K562 (cell line): ENCODE results near the gene TNFSF9. TPM values are rescaled to one million over a fixed set of nuclear protein-coding genes. Genes with fewer than 3 reads are reported as not detected.

ENCODE experiments used
- CHD4 ChIP-seq: fragments of 200-600 bp; sonication (generic); IDR thresholded peaks from 3 replicates; pipeline ENCODE4 v1.6.1; 2012; ENCODE audit warnings: low read depth, mild to moderate bottlenecking, mixed read lengths, low read length, inconsistent platforms; ENCODE audit not compliant: insufficient read depth, insufficient replicate concordance, poor library complexity, severe bottlenecking
- IRF2 ChIP-seq: sonication (generic); formaldehyde crosslinking; IDR thresholded peaks from 2 replicates; pipeline ENCODE4 v1.8.1; 2022; ENCODE audit warnings: mild to moderate bottlenecking, missing genetic modification reagents
- MAFG ChIP-seq: fragments of 450-650 bp; conservative IDR thresholded peaks from 2 replicates; pipeline ENCODE4 v1.6.1; 2016; ENCODE audit warnings: missing genetic modification characterization, missing compliant biosample characterization
- NCOA2 ChIP-seq, 2 experiments: fragments of 450-650 bp; IDR thresholded peaks; 2 replicates each; pipeline ENCODE4 v1.6.1; 2018; ENCODE audit warnings: mild to moderate bottlenecking in 2 of 2, moderate library complexity in 1 of 2; ENCODE audit not compliant: partially characterized antibody in 2 of 2
- RHOXF2B ChIP-seq: fragments of 250-450 bp; sonication (Bioruptor Pico); conservative IDR thresholded peaks from 2 replicates; pipeline ENCODE4 v1.5.1; 2021
- SIN3B ChIP-seq: fragments of 450-650 bp; IDR thresholded peaks from 2 replicates; pipeline ENCODE4 v1.6.1; 2017; ENCODE audit warnings: low read depth, mild to moderate bottlenecking, moderate library complexity
- SMAD4 ChIP-seq: fragments of 250-450 bp; sonication (Bioruptor Pico); conservative IDR thresholded peaks from 2 replicates; pipeline ENCODE4 v1.8.0; 2021; ENCODE audit warnings: inconsistent platforms, mild to moderate bottlenecking, moderate library complexity
- SUPT5H ChIP-seq: fragments of 450-650 bp; IDR thresholded peaks from 2 replicates; pipeline ENCODE4 v1.6.1; 2016
- TFAM ChIP-seq: fragments of 250-450 bp; sonication (Bioruptor Pico); conservative IDR thresholded peaks from 2 replicates; pipeline ENCODE4 v1.5.0; 2021; ENCODE audit warnings: mild to moderate bottlenecking, moderate library complexity
- ZFX ChIP-seq: sonication (generic); formaldehyde crosslinking; IDR thresholded peaks from 2 replicates; pipeline ENCODE4 v1.8.0; 2022; ENCODE audit warnings: mild to moderate bottlenecking, missing genetic modification reagents, moderate library complexity
- ZNF311 ChIP-seq: fragments of 250-450 bp; sonication (Bioruptor Pico); IDR thresholded peaks from 2 replicates; pipeline ENCODE4 v1.4.0; 2020; ENCODE audit warnings: mild to moderate bottlenecking, moderate library complexity
- ZNF77 ChIP-seq: fragments of 250-450 bp; sonication (Bioruptor Pico); IDR thresholded peaks from 2 replicates; pipeline ENCODE4 v1.5.0; 2020
- ZZZ3 ChIP-seq: fragments of 450-650 bp; IDR thresholded peaks from 2 replicates; pipeline ENCODE4 v1.6.1; 2016; ENCODE audit warnings: antibody characterized with exemption, mild to moderate bottlenecking, moderate library complexity
- polyA plus RNA-seq, 8 experiments: library from polyadenylated mRNA; depleted of rRNA in 4 of 8; stranded (reverse) in 5 of 8; unstranded in 3 of 8; fragments of >200 nt; fragmentation: Nextera tagmentation in 2 of 8; fragmentation: Illumina TruSeq in 1 of 8; extraction: Ambion mirVana in 2 of 8; extraction: Trizol in 1 of 8; gene quantifications; 2 replicates each; pipeline versions ENCODE4 v1.2.1 to v1.2.3, GENCODE V29; 2011 to 2014; ENCODE audit warnings: inconsistent platforms in 1 of 8, missing spikeins in 1 of 8
- total RNA-seq, 7 experiments: library from RNA; depleted of rRNA in 6 of 7; stranded (reverse); fragments of >200 nt in 6 of 7; fragmentation: Illumina TruSeq in 2 of 7; extraction: Trizol in 2 of 7; gene quantifications; 2 replicates each; pipeline versions ENCODE4 v1.2.1 to v1.2.3, GENCODE V29; 2011 to 2021; ENCODE audit warnings: low replicate concordance in 1 of 7
- TF ChIP-seq, protein P1 (sequence below), 2 experiments: fragments of 150-350 bp in 1 of 2; IDR thresholded peaks; 2 replicates each; pipeline ENCODE4 v1.6.1; 2012 to 2016; ENCODE audit warnings: low read depth in 2 of 2, low read length in 2 of 2, mild to moderate bottlenecking in 1 of 2, moderate library complexity in 1 of 2
- TF ChIP-seq, protein P2 (sequence below): sonication (generic); formaldehyde crosslinking; IDR thresholded peaks from 2 replicates; pipeline ENCODE4 v1.8.0; 2022; ENCODE audit warnings: missing genetic modification reagents, mild to moderate bottlenecking, moderate library complexity, borderline replicate concordance
- TF ChIP-seq, protein P3 (sequence below), 2 experiments: fragments of 450-650 bp; IDR thresholded peaks; 2 replicates each; pipeline ENCODE4 v1.6.1; 2016
- TF ChIP-seq, protein P4 (sequence below): fragments of 200-800 bp; sonication (Bioruptor generic); IDR thresholded peaks from 2 replicates; pipeline ENCODE4 v1.6.1; 2017; ENCODE audit warnings: missing genetic modification characterization, missing compliant biosample characterization
- TF ChIP-seq, protein P5 (sequence below): fragments of 450-650 bp; IDR thresholded peaks from 2 replicates; pipeline ENCODE4 v1.7.0; 2016; ENCODE audit warnings: borderline replicate concordance

The TNFSF9 gene
- total and polyA plus RNA-seq, 9 of the 15 experiments (the other 6 are each of a cell fraction or from before 2014, with no cell fraction given) = 1.4 to 17.9 (median 6.5) TPM

DNA sequence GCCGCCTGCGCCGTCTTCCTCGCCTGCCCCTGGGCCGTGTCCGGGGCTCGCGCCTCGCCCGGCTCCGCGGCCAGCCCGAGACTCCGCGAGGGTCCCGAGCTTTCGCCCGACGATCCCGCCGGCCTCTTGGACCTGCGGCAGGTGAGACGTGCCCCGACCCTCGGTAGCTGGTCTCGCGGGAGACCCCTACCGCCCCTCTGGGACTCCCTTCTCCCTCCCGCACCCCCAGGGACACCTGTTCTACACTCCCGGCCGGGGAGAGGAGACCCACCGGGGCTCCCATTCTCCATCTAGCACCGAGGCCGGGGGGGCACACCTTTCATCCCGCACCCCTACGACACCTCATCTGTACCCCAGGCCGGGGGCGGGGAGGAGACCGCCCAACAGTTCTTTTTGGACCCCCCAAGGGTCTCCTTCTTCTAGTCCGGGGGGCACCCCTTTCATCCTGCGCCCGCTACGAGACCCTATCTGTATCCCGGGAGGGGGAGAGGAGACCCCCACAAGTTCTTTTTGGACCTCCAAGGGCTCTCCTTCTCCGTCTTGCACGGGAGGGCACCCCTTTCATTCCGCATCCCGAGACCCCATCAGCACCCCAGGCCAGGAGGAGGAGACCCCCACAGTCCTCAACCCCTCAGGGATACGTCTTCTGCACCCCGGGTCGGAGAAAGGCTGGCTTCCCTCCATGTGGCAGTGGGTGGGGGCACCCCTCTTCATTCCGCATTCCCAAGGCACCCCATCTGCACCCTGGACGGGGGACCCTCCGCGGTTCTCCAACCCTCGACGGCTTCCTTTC, 533 bp downstream of the TNFSF9 start (continued):
- TF ChIP-seq, protein P1, sequence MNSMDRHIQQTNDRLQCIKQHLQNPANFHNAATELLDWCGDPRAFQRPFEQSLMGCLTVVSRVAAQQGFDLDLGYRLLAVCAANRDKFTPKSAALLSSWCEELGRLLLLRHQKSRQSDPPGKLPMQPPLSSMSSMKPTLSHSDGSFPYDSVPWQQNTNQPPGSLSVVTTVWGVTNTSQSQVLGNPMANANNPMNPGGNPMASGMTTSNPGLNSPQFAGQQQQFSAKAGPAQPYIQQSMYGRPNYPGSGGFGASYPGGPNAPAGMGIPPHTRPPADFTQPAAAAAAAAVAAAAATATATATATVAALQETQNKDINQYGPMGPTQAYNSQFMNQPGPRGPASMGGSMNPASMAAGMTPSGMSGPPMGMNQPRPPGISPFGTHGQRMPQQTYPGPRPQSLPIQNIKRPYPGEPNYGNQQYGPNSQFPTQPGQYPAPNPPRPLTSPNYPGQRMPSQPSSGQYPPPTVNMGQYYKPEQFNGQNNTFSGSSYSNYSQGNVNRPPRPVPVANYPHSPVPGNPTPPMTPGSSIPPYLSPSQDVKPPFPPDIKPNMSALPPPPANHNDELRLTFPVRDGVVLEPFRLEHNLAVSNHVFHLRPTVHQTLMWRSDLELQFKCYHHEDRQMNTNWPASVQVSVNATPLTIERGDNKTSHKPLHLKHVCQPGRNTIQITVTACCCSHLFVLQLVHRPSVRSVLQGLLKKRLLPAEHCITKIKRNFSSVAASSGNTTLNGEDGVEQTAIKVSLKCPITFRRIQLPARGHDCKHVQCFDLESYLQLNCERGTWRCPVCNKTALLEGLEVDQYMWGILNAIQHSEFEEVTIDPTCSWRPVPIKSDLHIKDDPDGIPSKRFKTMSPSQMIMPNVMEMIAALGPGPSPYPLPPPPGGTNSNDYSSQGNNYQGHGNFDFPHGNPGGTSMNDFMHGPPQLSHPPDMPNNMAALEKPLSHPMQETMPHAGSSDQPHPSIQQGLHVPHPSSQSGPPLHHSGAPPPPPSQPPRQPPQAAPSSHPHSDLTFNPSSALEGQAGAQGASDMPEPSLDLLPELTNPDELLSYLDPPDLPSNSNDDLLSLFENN (IDR thresholded peaks at IDR 0.05; ENCODE audit: low read depth in 2 of 2, low read length in 2 of 2) = no peak
- TF ChIP-seq SUPT5H (no peak), SMAD4 (CRISPR knock-in tag) (no peak), NCOA2 (IDR thresholded peaks at IDR 0.05; ENCODE audit: partially characterized antibody in 2 of 2) (no peak), CHD4 (no peak), MAFG (tag) (no peak), ZNF77 (no peak), IRF2 (0 out of 2 replicates have a peak, but pooled peaks have one; percentile 38), TFAM (no peak), ZNF311 (no peak), ZZZ3 (no peak), ZFX (no peak; the same call in 1 of the 2 replicates), RHOXF2B (CRISPR knock-in tag) (no peak), SIN3B (no peak)
- TF ChIP-seq, protein P2, sequence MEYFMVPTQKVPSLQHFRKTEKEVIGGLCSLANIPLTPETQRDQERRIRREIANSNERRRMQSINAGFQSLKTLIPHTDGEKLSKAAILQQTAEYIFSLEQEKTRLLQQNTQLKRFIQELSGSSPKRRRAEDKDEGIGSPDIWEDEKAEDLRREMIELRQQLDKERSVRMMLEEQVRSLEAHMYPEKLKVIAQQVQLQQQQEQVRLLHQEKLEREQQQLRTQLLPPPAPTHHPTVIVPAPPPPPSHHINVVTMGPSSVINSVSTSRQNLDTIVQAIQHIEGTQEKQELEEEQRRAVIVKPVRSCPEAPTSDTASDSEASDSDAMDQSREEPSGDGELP = 0 out of 2 replicates have a peak, but pooled peaks have one; percentile 4
- TF ChIP-seq, protein P3, sequence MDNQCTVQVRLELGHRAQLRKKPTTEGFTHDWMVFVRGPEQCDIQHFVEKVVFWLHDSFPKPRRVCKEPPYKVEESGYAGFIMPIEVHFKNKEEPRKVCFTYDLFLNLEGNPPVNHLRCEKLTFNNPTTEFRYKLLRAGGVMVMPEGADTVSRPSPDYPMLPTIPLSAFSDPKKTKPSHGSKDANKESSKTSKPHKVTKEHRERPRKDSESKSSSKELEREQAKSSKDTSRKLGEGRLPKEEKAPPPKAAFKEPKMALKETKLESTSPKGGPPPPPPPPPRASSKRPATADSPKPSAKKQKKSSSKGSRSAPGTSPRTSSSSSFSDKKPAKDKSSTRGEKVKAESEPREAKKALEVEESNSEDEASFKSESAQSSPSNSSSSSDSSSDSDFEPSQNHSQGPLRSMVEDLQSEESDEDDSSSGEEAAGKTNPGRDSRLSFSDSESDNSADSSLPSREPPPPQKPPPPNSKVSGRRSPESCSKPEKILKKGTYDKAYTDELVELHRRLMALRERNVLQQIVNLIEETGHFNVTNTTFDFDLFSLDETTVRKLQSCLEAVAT (IDR thresholded peaks at IDR 0.05) = no peak
- TF ChIP-seq, protein P4, sequence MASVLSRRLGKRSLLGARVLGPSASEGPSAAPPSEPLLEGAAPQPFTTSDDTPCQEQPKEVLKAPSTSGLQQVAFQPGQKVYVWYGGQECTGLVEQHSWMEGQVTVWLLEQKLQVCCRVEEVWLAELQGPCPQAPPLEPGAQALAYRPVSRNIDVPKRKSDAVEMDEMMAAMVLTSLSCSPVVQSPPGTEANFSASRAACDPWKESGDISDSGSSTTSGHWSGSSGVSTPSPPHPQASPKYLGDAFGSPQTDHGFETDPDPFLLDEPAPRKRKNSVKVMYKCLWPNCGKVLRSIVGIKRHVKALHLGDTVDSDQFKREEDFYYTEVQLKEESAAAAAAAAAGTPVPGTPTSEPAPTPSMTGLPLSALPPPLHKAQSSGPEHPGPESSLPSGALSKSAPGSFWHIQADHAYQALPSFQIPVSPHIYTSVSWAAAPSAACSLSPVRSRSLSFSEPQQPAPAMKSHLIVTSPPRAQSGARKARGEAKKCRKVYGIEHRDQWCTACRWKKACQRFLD = no peak
- TF ChIP-seq, protein P5, sequence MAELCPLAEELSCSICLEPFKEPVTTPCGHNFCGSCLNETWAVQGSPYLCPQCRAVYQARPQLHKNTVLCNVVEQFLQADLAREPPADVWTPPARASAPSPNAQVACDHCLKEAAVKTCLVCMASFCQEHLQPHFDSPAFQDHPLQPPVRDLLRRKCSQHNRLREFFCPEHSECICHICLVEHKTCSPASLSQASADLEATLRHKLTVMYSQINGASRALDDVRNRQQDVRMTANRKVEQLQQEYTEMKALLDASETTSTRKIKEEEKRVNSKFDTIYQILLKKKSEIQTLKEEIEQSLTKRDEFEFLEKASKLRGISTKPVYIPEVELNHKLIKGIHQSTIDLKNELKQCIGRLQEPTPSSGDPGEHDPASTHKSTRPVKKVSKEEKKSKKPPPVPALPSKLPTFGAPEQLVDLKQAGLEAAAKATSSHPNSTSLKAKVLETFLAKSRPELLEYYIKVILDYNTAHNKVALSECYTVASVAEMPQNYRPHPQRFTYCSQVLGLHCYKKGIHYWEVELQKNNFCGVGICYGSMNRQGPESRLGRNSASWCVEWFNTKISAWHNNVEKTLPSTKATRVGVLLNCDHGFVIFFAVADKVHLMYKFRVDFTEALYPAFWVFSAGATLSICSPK = no peak
